OCI-LY3 (cell line): ENCODE measurements around the gene ATP2B1.

ENCODE experiments used
- H2AFZ ChIP-seq: fragments of 200-600, 300-600 bp; shearing (Covaris generic); 2 replicates; pipeline ENCODE4 v1.6.0; 2014; ENCODE audit warnings: antibody characterized with exemption, low read depth, low read length
- H3K27ac ChIP-seq: fragments of 200-600, 300-600 bp; sonication (generic); 2 replicates; pipeline ENCODE4 v1.5.1; 2014; ENCODE audit warnings: mild to moderate bottlenecking, low read length, moderate library complexity, mixed read lengths
- H3K27me3 ChIP-seq: fragments of 200-600, 300-600 bp; sonication (generic); 2 replicates; pipeline ENCODE4 v1.6.1; 2014; ENCODE audit warnings: low read depth, low read length, mixed read lengths
- H3K36me3 ChIP-seq: fragments of 200-600, 300-600 bp; sonication (generic); replicated peaks from 2 replicates; pipeline ENCODE3; 2014; ENCODE audit warnings: low read depth, low read length, mixed read lengths
- H3K4me1 ChIP-seq: fragments of 300-600, 200-600 bp; sonication (generic); 2 replicates; pipeline ENCODE4 v1.6.1; 2014; ENCODE audit warnings: low read length, mixed read lengths
- H3K4me2 ChIP-seq: fragments of 200-600, 300-600 bp; sonication (generic); 2 replicates; pipeline ENCODE4 v1.6.1; 2014; ENCODE audit warnings: low read length, mixed read lengths
- H3K4me3 ChIP-seq: fragments of 300-600, 200-600 bp; sonication (generic); 2 replicates; pipeline ENCODE4 v1.5.1; 2014; ENCODE audit warnings: antibody characterized with exemption, mild to moderate bottlenecking, low read length, moderate library complexity
- H3K79me2 ChIP-seq: fragments of 300-600, 200-600 bp; shearing (Covaris generic); 2 replicates; pipeline ENCODE4 v1.6.1; 2014; ENCODE audit warnings: mild to moderate bottlenecking, low read length, mixed read lengths
- H3K9ac ChIP-seq: fragments of 300-600, 200-600 bp; shearing (Covaris generic); 2 replicates; pipeline ENCODE4 v1.6.0; 2014; ENCODE audit warnings: mild to moderate bottlenecking, low read length, moderate library complexity
- H3K9me3 ChIP-seq: fragments of 200-600, 300-600 bp; shearing (Covaris generic); 2 replicates; pipeline ENCODE4 v1.6.1; 2014; ENCODE audit warnings: low read length, mixed read lengths; ENCODE audit not compliant: insufficient read depth
- H4K20me1 ChIP-seq: fragments of 200-600, 300-600 bp; sonication (generic); 2 replicates; pipeline ENCODE4 v1.6.1; 2016; ENCODE audit warnings: low read length, mixed read lengths; ENCODE audit not compliant: insufficient read depth
- EZH2phosphoT487 ChIP-seq: fragments of 200-600 bp; shearing (Covaris generic); IDR thresholded peaks from 2 replicates; pipeline ENCODE4 v1.6.1; 2018; ENCODE audit warnings: antibody characterized with exemption, mixed run types, low read depth
- TF ChIP-seq, protein P1 (sequence below): fragments of 200-600, 300-600 bp; sonication (generic); IDR thresholded peaks from 2 replicates; pipeline ENCODE4 v1.5.1; 2014; ENCODE audit warnings: antibody characterized with exemption, low read length, low read depth

ATP2B1 gene

DNA sequence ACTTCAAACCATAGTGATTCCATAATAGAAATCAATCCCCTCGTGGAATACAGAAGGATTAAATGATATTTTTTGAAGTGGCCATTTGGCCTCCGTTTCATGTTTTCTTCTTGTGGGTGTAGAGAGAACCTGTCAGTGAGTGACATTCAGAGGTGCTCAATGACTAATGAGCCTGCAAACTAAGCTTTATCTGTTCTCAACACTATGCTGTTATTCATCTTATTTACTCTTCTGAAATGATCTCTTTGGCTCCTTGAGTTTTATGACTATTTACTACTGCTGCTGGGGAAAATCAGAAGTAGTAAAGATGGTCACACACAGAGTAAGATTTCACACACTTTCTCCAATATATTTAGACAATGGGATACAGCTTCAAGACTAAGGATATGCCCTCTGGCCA lies 30.4 kb downstream of the ATP2B1 start:
- Histone ChIP-seq H3K4me1 (peaks cover 26% of the 10 kb centered on the region), H3K9ac (no peak overlapping the region), H3K27ac (no peak overlapping the region), H3K9me3 (peaks cover 23% of the 10 kb centered on the region), H3K27me3 (no peaks in the 10 kb centered on the region), H3K4me3 (no peak overlapping the region), H3K36me3 (peaks cover 15% of the 10 kb centered on the region), H3K4me2 (peak overlapping the region; percentile 9; the same call in 1 of the 2 replicates), H2AFZ (no peak overlapping the region), H3K79me2 (peaks cover 100% of the 10 kb centered on the region), H4K20me1 (peaks cover 76% of the 10 kb centered on the region)
- TF ChIP-seq, protein P1, sequence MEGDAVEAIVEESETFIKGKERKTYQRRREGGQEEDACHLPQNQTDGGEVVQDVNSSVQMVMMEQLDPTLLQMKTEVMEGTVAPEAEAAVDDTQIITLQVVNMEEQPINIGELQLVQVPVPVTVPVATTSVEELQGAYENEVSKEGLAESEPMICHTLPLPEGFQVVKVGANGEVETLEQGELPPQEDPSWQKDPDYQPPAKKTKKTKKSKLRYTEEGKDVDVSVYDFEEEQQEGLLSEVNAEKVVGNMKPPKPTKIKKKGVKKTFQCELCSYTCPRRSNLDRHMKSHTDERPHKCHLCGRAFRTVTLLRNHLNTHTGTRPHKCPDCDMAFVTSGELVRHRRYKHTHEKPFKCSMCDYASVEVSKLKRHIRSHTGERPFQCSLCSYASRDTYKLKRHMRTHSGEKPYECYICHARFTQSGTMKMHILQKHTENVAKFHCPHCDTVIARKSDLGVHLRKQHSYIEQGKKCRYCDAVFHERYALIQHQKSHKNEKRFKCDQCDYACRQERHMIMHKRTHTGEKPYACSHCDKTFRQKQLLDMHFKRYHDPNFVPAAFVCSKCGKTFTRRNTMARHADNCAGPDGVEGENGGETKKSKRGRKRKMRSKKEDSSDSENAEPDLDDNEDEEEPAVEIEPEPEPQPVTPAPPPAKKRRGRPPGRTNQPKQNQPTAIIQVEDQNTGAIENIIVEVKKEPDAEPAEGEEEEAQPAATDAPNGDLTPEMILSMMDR, result no peak
- TF ChIP-seq EZH2phosphoT487, result no peak

DNA sequence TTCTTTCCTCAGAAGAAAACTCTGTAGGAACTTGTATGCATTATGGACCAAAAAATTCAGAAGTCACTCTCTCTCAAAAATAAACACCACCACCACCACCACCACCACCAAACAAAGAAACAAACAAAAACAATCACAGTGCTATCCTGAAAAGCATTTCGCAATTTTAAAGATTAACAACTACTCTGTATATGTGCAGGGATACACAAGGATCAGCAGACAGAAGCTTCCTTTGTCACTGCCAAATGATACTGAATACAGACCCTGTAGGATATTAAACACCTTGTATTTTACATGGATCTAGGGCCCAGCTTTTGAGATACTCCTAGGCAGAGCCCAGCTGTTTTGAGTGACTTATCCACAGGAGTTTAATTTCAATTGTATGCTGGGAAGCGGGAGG lies 31.7 kb downstream of the ATP2B1 start:
- Histone ChIP-seq H3K9me3 (peaks cover 11% of the 10 kb centered on the region; the same call in 1 of the 2 replicates), H3K4me2 (no peak overlapping the region), H3K79me2 (peaks cover 100% of the 10 kb centered on the region), H3K27me3 (no peaks in the 10 kb centered on the region), H3K4me1 (peaks cover 38% of the 10 kb centered on the region), H3K36me3 (peaks cover 4% of the 10 kb centered on the region), H2AFZ (no peak overlapping the region), H3K9ac (no peak overlapping the region), H3K27ac (no peak overlapping the region), H4K20me1 (peaks cover 80% of the 10 kb centered on the region), H3K4me3 (no peak overlapping the region)
- TF ChIP-seq EZH2phosphoT487, result no peak
- TF ChIP-seq, protein P1, result no peak

DNA sequence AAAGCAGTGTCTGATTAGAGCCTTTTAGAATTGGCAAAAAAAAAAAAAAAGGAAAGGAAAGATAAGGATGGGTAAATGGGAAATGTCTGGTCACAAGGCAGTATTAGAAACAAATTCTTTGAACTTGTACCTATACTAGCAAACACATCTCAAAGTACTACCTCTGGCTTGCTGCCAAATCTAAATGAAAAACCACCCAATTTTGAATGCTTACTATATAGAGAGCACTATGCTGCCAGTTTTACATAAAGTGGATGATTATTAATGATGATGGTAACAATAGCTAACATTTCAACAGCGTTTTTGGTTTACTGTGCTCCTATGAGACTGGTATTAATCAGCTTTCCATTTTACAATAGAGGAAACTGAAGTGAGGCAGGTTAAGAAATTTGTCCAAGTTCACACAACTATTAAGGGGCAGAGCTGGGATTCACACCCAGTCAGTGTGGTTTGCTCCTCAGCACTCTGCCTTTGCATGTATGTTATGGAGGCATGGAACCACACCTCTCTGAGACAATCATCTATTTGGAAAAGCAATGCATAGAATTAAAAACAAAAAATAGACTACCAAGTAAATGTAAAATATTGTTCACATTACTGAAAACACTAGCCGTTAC lies 34.2 kb downstream of the ATP2B1 start:
- H3K9ac ChIP-seq, result no peak overlapping the region
- no peaks in the 10 kb centered on the region for H3K9me3 ChIP-seq
- no peak overlapping the region for H3K27ac ChIP-seq
- no peak for TF ChIP-seq EZH2phosphoT487
- TF ChIP-seq, protein P1, result no peak
- H3K27me3 ChIP-seq, result no peaks in the 10 kb centered on the region
- H4K20me1 ChIP-seq, result peaks cover 83% of the 10 kb centered on the region
- peaks cover 100% of the 10 kb centered on the region for H3K79me2 ChIP-seq
- no peak overlapping the region for H2AFZ ChIP-seq
- no peak overlapping the region for H3K4me3 ChIP-seq
- no peaks in the 10 kb centered on the region for H3K36me3 ChIP-seq
- peaks cover 49% of the 10 kb centered on the region for H3K4me1 ChIP-seq
- H3K4me2 ChIP-seq, result no peak overlapping the region

DNA sequence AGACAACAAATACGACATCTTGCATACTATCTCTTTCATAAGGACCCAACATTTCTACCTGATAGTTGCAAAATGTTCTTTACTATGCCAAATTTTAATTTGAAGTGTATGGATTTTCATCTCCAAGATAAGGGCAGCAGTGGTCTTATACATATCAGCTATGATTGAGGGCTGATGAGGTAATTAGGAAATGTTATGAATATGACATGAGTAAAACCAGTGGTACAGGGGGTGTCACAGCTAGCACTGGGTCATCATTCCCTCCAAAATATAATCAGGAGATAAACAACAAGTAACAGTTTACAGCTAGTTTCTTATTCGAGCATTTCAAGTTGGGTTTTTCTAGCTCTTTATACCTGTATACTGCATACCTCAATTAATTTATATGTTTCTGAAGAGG lies 35.0 kb downstream of the ATP2B1 start:
- Histone ChIP-seq H3K79me2 (peaks cover 100% of the 10 kb centered on the region), H4K20me1 (peaks cover 88% of the 10 kb centered on the region), H3K4me1 (peaks cover 46% of the 10 kb centered on the region), H3K36me3 (peaks cover 4% of the 10 kb centered on the region), H3K27me3 (no peaks in the 10 kb centered on the region), H3K4me2 (no peak overlapping the region), H3K4me3 (no peak overlapping the region), H3K9me3 (no peaks in the 10 kb centered on the region), H3K9ac (no peak overlapping the region), H2AFZ (no peak overlapping the region), H3K27ac (no peak overlapping the region)
- no peak for TF ChIP-seq EZH2phosphoT487
- TF ChIP-seq, protein P1, result no peak
